Measurements from ENCODE around the gene VMP1.
A peak's percentile ranks its signal among the peaks of the same experiment; 100 is the strongest.
"Not testable (repeated sequence)": the region's sequence is repeated elsewhere in the genome, so short reads cannot be mapped to it uniquely, and the experiment has no call there.

VMP1 gene

GRCh38 chr17:59829217-59830006 lies 122.0 kb downstream of the VMP1 start:
- in situ Hi-C loops (cut with MboI; ENCODE audit: low pct_unique_long_range_greater_than_20kb, low sequenced_read_pairs): no loop called here
- peak; percentile 93 for DNase-seq

GRCh38 chr17:59830007-59830630 lies 122.7 kb downstream of the VMP1 start:
- in situ Hi-C loops (cut with MboI; ENCODE audit: low pct_unique_long_range_greater_than_20kb, low sequenced_read_pairs): no loop called here
- DNase-seq: peak; percentile 26

- in situ Hi-C loops (cut with MboI; ENCODE audit: low pct_unique_long_range_greater_than_20kb, low sequenced_read_pairs): no loop called here
- no peak for DNase-seq
These were observed 123.5 kb downstream of the VMP1 start for GRCh38 chr17:59830846-59831486.

GRCh38 chr17:59832883-59833379 lies 125.5 kb downstream of the VMP1 start:
- no peak for DNase-seq
- in situ Hi-C loops (cut with MboI; ENCODE audit: low pct_unique_long_range_greater_than_20kb, low sequenced_read_pairs): no loop called here

- DNase-seq: peak; percentile 99
- in situ Hi-C loops (cut with MboI; ENCODE audit: low pct_unique_long_range_greater_than_20kb, low sequenced_read_pairs): no loop called here
These were observed 130.0 kb downstream of the VMP1 start for GRCh38 chr17:59837308-59838051.

- no peak for DNase-seq
- in situ Hi-C loops (cut with MboI; ENCODE audit: low pct_unique_long_range_greater_than_20kb, low sequenced_read_pairs): no loop called here
These were observed 130.8 kb downstream of the VMP1 start for GRCh38 chr17:59838052-59838916.

- in situ Hi-C loops (cut with MboI; ENCODE audit: low pct_unique_long_range_greater_than_20kb, low sequenced_read_pairs): no loop called here
- no peak for DNase-seq
These were observed 132.3 kb downstream of the VMP1 start for GRCh38 chr17:59839651-59840328.

GRCh38 chr17:59840329-59841090 lies 133.1 kb downstream of the VMP1 start:
- DNase-seq: no peak
- in situ Hi-C loops (cut with MboI; ENCODE audit: low pct_unique_long_range_greater_than_20kb, low sequenced_read_pairs): no loop called here

GRCh38 chr17:59841091-59841881 lies 133.8 kb downstream of the VMP1 start:
- DNase-seq; in situ Hi-C loops (cut with MboI; ENCODE audit: low pct_unique_long_range_greater_than_20kb, low sequenced_read_pairs): not testable (repeated sequence)

- in situ Hi-C loops (cut with MboI; ENCODE audit: low pct_unique_long_range_greater_than_20kb, low sequenced_read_pairs); DNase-seq: not testable (repeated sequence)
These were observed 134.4 kb downstream of the VMP1 start for GRCh38 chr17:59841882-59842263.

- in situ Hi-C loops (cut with MboI; ENCODE audit: low pct_unique_long_range_greater_than_20kb, low sequenced_read_pairs): no loop called here
- DNase-seq: peak; percentile 29
These were observed 135.6 kb downstream of the VMP1 start for GRCh38 chr17:59842901-59843652.

GRCh38 chr17:59844884-59845594 lies 137.6 kb downstream of the VMP1 start:
- no peak for DNase-seq
- in situ Hi-C loops (cut with MboI; ENCODE audit: low pct_unique_long_range_greater_than_20kb, low sequenced_read_pairs): no loop called here

- no peak for DNase-seq
- in situ Hi-C loops (cut with MboI; ENCODE audit: low pct_unique_long_range_greater_than_20kb, low sequenced_read_pairs): no loop called here
These were observed 138.3 kb downstream of the VMP1 start for GRCh38 chr17:59845595-59846393.

GRCh38 chr17:59846394-59847165 lies 139.1 kb downstream of the VMP1 start:
- DNase-seq: no peak
- in situ Hi-C loops (cut with MboI; ENCODE audit: low pct_unique_long_range_greater_than_20kb, low sequenced_read_pairs): no loop called here

Measured in KBM-7 (cell line).